Occipital lobe (tissue), 2 donors: ENCODE results near the gene ARHGEF25. TPM values are rescaled to one million over a fixed set of nuclear protein-coding genes. Genes with fewer than 3 reads are reported as not detected.
"Not testable (repeated sequence)": the region's sequence is repeated elsewhere in the genome, so short reads cannot be mapped to it uniquely, and the experiment has no call there.

Source experiments
- DNase-seq: peaks from one replicate; lab custom pipeline; 2025; lab: John Stamatoyannopoulos, UW
- total RNA-seq: library from RNA; depleted of rRNA; stranded (reverse); fragments of >200 nt; gene quantifications from one replicate; pipeline ENCODE4 v1.2.3, GENCODE V29; 2014

ARHGEF25 gene
- total RNA-seq, 1 donor from 2014 or later, result 49.4 TPM

GRCh38 chr12:57585156-57585555, 26.1 kb upstream of the ARHGEF25 start:
- DNase-seq, result no peak

- DNase-seq, result no peak
Measured at GRCh38 chr12:57586128-57586527, 25.1 kb upstream of the ARHGEF25 start.

DNA sequence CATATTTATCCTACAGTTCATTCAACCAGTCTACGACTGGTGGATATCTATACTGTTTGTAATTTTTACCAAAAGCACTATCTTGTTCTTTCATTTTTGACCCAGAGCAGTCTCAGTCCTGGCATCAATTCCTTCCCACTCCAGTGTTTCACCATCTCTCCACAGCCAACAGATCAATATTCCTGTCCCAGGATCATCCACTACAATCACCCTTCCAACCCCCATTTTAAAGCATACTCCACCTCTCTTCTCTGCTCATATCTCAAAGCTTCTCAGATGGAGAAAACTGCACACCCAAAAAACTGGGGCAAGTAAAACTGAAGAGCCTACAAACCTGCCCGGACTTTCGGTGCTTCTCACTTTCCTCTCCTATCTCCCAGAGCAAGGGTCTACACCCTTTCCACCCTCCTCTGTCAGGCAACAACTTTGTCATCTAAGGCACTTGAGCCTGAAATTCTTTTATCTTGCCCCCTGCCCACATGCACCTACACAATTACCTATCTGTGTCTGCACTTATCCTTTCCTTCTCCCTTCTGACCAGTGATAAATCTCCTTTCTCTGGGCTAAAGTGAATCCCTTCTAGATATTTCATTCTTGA, 24.3 kb upstream of the ARHGEF25 start:
- no peak for DNase-seq

GRCh38 chr12:57588951-57589610, 22.2 kb upstream of the ARHGEF25 start:
- not testable (repeated sequence) for DNase-seq

GRCh38 chr12:57590479-57590863, 20.8 kb upstream of the ARHGEF25 start:
- no peak for DNase-seq

DNA sequence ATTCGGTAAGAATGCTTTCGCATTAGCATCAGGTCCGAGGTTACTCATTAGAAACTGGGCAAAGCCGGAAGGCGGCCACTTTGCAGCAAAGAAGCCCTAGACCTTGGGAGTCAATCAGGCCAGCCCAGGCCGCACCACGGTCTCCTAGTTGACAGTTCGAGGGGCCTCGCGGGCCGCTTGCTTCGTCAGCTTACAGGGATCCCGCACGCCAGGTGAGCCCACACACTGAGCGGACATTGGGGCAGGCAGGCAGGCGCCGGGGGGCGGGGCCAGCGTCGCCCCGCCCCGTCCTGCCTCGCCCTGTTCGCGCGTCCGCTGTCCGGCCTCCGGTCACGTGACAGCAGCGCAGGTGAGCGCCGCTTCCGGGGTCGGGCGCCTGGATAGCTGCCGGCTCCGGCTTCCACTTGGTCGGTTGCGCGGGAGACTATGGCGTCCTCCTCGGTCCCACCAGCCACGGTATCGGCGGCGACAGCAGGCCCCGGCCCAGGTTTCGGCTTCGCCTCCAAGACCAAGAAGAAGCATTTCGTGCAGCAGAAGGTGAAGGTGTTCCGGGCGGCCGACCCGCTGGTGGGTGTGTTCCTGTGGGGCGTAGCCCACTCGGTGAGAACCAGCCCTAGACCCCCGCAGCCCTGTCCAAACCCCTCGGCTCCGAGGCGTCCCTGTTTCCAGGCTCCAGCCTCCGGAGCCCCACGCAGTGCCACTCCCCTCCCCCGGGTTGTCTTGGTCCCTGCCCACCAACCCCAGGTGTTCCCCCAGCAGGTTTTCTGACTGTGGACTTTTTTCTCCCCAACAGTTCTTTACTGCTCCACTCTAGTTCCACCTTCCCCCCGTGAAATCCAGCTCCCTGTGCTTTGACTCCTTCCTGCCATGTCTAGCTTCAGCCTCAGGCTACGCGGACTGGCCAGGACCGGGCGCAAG, 20.1 kb upstream of the ARHGEF25 start, which contains the start of gene PIP4K2C:
PIP4K2C (plus strand) TSS at position 329 of the 918 bp plus-strand sequence; CDS start at position 427, 98 bp downstream.
- peak; percentile 73 for DNase-seq

DNA sequence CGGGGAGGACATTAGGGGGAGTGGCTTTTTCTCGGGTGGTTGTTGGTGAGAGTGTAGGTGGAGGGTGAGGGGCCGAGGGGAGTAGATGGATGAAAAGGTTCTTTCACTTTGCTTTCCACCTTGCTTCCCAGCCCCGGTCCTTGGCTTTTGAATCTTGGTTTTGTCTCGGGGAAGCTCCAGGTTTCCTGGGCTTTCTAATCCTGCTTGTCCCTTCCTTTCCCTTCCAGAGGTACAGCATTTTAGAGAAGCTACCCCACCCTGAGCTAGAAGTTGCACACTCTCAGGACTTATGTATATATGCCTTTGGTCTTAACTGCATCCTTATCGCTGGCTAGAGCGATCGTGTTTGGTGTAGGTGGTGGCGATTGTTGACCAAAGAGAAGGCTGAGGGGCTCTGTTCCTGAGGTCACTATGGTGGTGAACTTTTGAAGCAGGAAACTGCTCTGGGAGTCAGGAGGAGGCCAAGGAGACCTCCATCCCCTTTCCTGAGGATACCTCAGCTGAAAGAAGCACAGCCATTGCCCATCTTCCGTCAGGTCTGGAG, 19.4 kb upstream of the ARHGEF25 start:
- DNase-seq, result no peak

DNA sequence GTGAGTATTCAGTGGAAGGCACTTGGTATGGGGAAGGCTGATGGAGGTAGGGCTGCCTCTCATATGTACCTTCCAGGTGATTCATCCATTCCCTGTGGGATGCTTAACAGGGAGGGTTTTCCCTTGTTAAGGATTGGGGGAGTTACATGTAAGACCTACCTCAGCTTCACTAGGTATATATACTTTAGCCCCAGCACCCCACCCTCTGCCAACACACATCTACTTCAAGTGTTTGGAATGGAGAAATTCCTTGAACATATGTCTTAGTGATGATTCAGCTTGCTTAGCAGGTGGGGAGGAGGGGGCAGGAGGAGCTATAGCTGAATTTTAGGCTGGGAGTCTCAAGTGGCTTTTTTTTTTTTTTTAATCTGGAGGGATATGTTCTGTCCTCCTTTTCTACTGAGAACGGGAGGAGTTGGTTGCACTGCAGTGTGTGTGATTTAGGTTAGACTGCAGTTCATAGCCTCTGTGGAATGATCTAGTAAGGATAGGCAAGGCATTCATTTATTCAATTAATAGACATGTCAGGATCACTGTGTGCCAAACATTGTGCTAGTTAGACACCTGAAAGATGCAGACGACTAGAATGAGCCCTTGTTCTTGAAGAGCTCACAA, 18.6 kb upstream of the ARHGEF25 start:
- DNase-seq, result peak; percentile 21

DNA sequence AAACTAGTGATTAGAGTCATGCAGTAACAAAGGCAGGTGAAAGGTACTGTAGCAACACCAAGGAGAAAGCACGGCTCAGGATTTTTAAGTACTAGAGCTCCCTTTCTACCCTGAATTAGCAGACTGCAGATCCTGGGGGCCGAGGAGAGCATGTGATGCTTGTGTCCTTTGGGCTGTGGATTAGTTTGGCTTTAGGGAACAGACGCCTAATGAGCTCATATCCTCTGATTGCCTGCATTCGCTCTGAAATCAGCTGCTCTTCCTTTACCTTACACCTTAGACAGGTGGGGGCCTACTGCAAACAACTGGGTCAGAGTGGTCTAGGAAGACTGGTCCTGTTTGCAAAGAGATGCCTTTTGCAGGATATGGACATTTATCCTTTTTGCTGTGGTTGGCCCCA, 18.0 kb upstream of the ARHGEF25 start:
- no peak for DNase-seq

- DNase-seq, result no peak
Measured at GRCh38 chr12:57600395-57600794, 10.8 kb upstream of the ARHGEF25 start.

DNA sequence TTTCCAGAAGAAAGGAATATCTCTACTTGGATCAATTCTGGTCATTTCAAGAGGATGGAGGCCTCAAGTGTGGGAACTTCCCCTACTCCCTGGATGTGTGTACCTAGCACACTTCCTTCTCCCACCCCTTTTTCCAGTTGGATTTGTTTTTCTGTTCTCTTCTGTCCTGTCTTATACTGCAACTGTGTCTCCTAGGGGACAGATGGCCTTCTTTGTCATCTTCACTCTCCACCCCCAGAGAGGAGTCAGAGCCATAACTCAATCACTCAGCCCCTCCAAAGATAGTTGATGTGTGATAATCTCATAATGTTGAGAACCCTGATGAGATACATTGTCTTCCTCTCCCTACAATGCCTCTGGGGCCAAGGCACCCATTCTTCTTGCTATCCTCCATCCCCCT, 8.7 kb upstream of the ARHGEF25 start:
- DNase-seq, result no peak

GRCh38 chr12:57603324-57603723, 7.9 kb upstream of the ARHGEF25 start:
- no peak for DNase-seq

GRCh38 chr12:57603815-57604453, 7.3 kb upstream of the ARHGEF25 start:
- peak; percentile 44 for DNase-seq

GRCh38 chr12:57604454-57604991, 6.7 kb upstream of the ARHGEF25 start, which contains the start of gene DTX3:
DTX3 (plus strand) TSS chr12:57604824; CDS start chr12:57606518, 1,694 bp downstream.
- peak; percentile 66 for DNase-seq

DNA sequence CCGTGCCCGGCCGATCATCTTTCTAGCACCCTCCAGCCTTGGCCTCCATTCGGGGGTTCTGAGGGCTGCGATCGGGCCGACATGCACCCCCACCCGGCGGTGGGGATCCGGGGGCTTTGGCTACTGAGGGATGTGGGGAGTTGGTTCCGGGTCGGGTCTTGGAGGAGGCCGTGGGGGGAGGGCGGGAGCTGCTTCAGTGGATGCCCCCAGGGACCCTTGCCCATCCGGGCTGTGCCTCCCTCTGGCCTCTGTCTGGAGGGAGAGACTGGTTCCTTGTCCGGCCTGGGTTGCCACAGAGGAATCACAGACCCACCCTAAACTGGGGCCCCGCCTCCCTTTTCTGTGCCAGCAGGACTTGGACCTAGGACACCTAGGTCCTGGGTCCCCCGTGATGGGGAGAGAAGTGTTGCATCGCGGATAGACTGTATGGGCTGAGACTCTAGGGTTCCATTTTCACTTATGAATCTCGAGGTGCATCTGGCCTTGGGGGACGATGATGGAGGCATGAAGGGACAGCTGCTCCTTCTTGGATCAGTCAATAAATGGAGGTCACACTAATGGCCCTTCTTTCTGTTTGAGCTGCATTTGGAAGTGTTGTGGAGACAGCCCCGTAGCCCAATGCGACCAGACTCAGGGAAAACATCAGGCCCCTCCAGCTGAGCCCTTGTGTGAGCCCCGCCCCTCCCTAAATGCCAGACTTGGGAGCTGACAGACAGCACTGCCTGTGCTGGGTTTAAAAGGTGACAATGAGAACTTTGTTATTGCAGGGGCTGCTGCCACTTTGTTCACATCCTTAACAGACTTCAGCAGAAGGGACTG, 6.0 kb upstream of the ARHGEF25 start:
- no peak for DNase-seq

DNA sequence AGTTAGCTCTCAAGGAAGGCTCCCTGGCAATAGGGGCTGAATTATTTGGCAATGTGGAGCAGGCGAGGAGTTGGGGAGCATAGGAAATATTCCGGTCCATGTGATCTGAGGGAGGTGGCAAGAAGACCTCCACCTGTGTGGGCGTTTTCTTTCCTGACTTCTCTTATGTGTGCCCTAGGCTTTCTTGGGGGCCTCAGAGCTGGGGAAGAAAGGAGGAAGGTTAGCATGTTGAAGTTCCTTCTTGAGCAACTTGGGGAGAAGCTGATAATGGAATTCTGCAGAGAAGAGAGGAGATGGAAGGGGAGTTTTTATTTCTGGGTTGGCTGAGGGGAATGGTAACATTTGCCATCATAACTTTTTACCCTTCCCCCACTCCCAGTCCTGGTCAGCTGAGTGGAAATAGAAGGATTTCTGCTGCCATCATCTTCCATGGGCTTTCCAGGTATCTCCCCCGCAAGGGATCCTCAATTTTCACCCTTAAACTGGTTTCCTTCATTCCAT, 5.4 kb upstream of the ARHGEF25 start:
- no peak for DNase-seq

DNA sequence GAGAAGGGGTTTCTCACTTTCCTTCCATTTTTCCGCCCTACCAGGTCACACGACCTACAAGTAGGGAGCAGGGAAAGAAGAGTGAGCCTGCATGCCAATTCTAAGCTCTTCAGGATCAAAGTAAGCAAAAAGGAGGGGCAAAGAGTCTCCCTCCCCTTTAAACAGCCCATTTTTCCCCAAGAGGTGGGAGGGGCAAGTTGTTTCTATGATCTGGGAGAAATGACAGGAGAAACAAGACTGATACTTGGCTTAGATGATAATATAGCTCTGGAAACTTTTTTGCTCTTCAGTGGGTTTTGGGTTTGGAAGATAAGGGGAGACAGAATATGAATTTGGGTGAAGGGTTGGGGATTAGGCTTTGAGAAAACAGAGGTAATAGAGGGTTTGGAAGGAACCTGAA, 4.8 kb upstream of the ARHGEF25 start:
- DNase-seq, result no peak

- no peak for DNase-seq
Measured at GRCh38 chr12:57606821-57607220, 4.4 kb upstream of the ARHGEF25 start.

DNA sequence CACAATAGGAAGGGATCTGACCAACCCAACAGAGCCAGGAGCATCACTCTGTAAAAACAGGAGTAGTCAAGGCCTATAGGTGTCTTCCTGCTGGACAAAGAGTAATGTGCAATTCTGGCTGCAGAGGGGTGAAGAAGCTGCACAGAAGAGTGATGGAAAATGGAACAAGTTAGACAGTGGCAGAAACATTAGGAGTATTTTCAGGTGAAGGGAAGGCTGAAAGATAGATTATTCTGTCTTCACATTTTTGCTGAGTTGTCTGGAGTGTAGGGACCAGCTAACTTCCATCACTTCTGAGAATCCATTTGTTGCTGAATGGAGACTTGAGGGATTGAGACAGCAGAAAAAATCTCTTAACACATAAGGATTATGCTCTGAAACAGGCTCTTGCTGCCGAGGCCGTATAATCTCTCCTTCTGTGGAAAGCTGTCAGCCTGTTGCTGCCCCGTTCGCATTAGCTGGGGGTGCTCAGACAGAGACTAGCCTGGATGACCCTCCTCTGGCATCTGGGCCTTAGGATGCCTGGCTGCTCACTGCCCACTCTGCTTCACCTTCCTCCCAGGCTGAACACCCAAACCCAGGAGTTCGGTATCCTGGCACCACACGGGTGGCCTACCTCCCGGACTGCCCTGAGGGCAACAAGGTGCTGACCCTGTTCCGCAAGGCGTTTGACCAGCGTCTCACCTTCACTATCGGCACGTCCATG, 3.1 kb upstream of the ARHGEF25 start:
- no peak for DNase-seq
